HAP-1 (cell line): ENCODE measurements around the gene LAT.
"Not testable (repeated sequence)": the region's sequence is repeated elsewhere in the genome, so short reads cannot be mapped to it uniquely, and the experiment has no call there.

Experiments
- DNase-seq, 2 experiments: peaks; one replicate each; pipeline ENCODE4 v3.0.0-alpha.2; 2016 to 2020; ENCODE audit warnings: low spot score in 2 of 2
- H3K27me3 ChIP-seq: fragments of 250-450 bp; sonication (Bioruptor Pico); 2 replicates; pipeline ENCODE4 v1.5.1; 2020; ENCODE audit warnings: low read depth, mild to moderate bottlenecking, moderate library complexity
- H3K36me3 ChIP-seq: fragments of 250-450 bp; sonication (Bioruptor Pico); replicated peaks from 2 replicates; pipeline ENCODE4 v1.5.1; 2020; ENCODE audit warnings: mild to moderate bottlenecking
- H3K4me1 ChIP-seq: fragments of 250-450 bp; sonication (Bioruptor Pico); 2 replicates; pipeline ENCODE4 v1.5.1; 2020; ENCODE audit warnings: mild to moderate bottlenecking
- H3K4me3 ChIP-seq: fragments of 250-450 bp; sonication (Bioruptor Pico); 2 replicates; pipeline ENCODE4 v1.5.1; 2020; ENCODE audit warnings: mild to moderate bottlenecking, moderate library complexity
- H3K9me3 ChIP-seq: fragments of 250-450 bp; sonication (Bioruptor Pico); 2 replicates; pipeline ENCODE4 v1.5.1; 2020; ENCODE audit warnings: mild to moderate bottlenecking, moderate library complexity
- in situ Hi-C: fragments of 300-500 bp; cut with MboI; formaldehyde crosslinking; loops from 3 replicates; pipeline ENCODE4 v1.14.3; 2020; ENCODE audit warnings: low sequenced_read_pairs, inconsistent platforms, mixed read lengths

LAT gene

GRCh38 chr16:28984619-28985135 is at the start of gene LAT:
Gene LAT (plus strand): TSS chr16:28985052. CDS start chr16:28985418, 366 bp downstream.
- H3K36me3 ChIP-seq, result peaks cover 7% of the 10 kb centered on the region; the same call in 1 of the 2 replicates
- in situ Hi-C loops, result no loop called here
- no peak within 1 kb of the TSS for H3K4me3 ChIP-seq
- H3K9me3 ChIP-seq, result no peaks in the 10 kb centered on the region
- H3K27me3 ChIP-seq, result no peaks in the 10 kb centered on the region
- H3K4me1 ChIP-seq, result no peaks in the 10 kb centered on the region
- no peak for DNase-seq

GRCh38 chr16:28935346-28935745 is 49.5 kb upstream of the LAT start:
- Histone ChIP-seq H3K27me3 (no peaks in the 10 kb centered on the region), H3K36me3 (no peaks in the 10 kb centered on the region), H3K4me3 (no peak overlapping the region), H3K4me1 (peaks cover 2% of the 10 kb centered on the region; the same call in 1 of the 2 replicates), H3K9me3 (no peaks in the 10 kb centered on the region)
- in situ Hi-C loops, result no loop called here
- DNase-seq, result no peak

GRCh38 chr16:28935924-28936783 is 48.7 kb upstream of the LAT start:
- no peaks in the 10 kb centered on the region for H3K27me3 ChIP-seq
- no peaks in the 10 kb centered on the region for H3K36me3 ChIP-seq
- H3K9me3 ChIP-seq, result no peaks in the 10 kb centered on the region
- peak; percentile 63 to 90 for DNase-seq
- peak overlapping the region; percentile 21 for H3K4me3 ChIP-seq
- in situ Hi-C loops, result no loop called here
- peaks cover 2% of the 10 kb centered on the region; the same call in 1 of the 2 replicates for H3K4me1 ChIP-seq

- in situ Hi-C loops, result no loop called here
- Histone ChIP-seq H3K9me3 (no peaks in the 10 kb centered on the region), H3K36me3 (no peaks in the 10 kb centered on the region), H3K4me3 (no peak overlapping the region), H3K4me1 (peaks cover 2% of the 10 kb centered on the region; the same call in 1 of the 2 replicates), H3K27me3 (no peaks in the 10 kb centered on the region)
- DNase-seq, result no peak
These were observed 48.1 kb upstream of the LAT start for GRCh38 chr16:28936784-28937155.

GRCh38 chr16:28937222-28937876 is 47.5 kb upstream of the LAT start:
- no peak overlapping the region for H3K4me3 ChIP-seq
- peaks cover 2% of the 10 kb centered on the region; the same call in 1 of the 2 replicates for H3K4me1 ChIP-seq
- in situ Hi-C loops, result no loop called here
- DNase-seq, result no peak
- no peaks in the 10 kb centered on the region for H3K27me3 ChIP-seq
- H3K9me3 ChIP-seq, result no peaks in the 10 kb centered on the region
- no peaks in the 10 kb centered on the region for H3K36me3 ChIP-seq

GRCh38 chr16:28938721-28939120 is 46.1 kb upstream of the LAT start:
- DNase-seq, result no peak
- in situ Hi-C loops, result no loop called here
- Histone ChIP-seq H3K36me3 (no peaks in the 10 kb centered on the region), H3K9me3 (no peaks in the 10 kb centered on the region), H3K27me3 (no peaks in the 10 kb centered on the region), H3K4me1 (peaks cover 2% of the 10 kb centered on the region; the same call in 1 of the 2 replicates), H3K4me3 (no peak overlapping the region)

GRCh38 chr16:28939825-28940224 is 45.0 kb upstream of the LAT start:
- DNase-seq, H3K4me1 ChIP-seq, H3K27me3 ChIP-seq, H3K36me3 ChIP-seq, H3K9me3 ChIP-seq, H3K4me3 ChIP-seq, in situ Hi-C loops: not testable (repeated sequence)

GRCh38 chr16:28943281-28943680 is 41.6 kb upstream of the LAT start:
- Histone ChIP-seq H3K9me3 (no peaks in the 10 kb centered on the region), H3K4me1 (peaks cover 4% of the 10 kb centered on the region; the same call in 1 of the 2 replicates), H3K36me3 (no peaks in the 10 kb centered on the region), H3K27me3 (no peaks in the 10 kb centered on the region), H3K4me3 (no peak overlapping the region)
- in situ Hi-C loops, result no loop called here
- DNase-seq, result no peak

- Histone ChIP-seq H3K9me3 (no peaks in the 10 kb centered on the region), H3K36me3 (peaks cover 5% of the 10 kb centered on the region; the same call in 1 of the 2 replicates), H3K4me3 (no peak overlapping the region), H3K4me1 (peaks cover 7% of the 10 kb centered on the region), H3K27me3 (no peaks in the 10 kb centered on the region)
- in situ Hi-C loops, result loop anchor here (5.0 kb wide), 1 partner anchor 99 kb away; the partner anchor contains the start of gene TUFM
- no peak for DNase-seq
These were observed 38.2 kb upstream of the LAT start for GRCh38 chr16:28946681-28947080.

GRCh38 chr16:28950648-28951409 is 34.0 kb upstream of the LAT start, which contains the start of gene NFATC2IP:
Gene NFATC2IP (plus strand): TSS chr16:28950937. CDS start chr16:28951012, 75 bp downstream.
- peaks cover 10% of the 10 kb centered on the region for H3K4me1 ChIP-seq
- no peaks in the 10 kb centered on the region for H3K27me3 ChIP-seq
- peak within 1 kb of the TSS; percentile 85 for H3K4me3 ChIP-seq
- peak; percentile 99 for DNase-seq
- in situ Hi-C loops, result no loop called here
- peaks cover 43% of the 10 kb centered on the region for H3K36me3 ChIP-seq
- no peaks in the 10 kb centered on the region for H3K9me3 ChIP-seq

- Histone ChIP-seq H3K4me1 (peaks cover 10% of the 10 kb centered on the region), H3K4me3 (peak overlapping the region; percentile 85), H3K36me3 (peaks cover 49% of the 10 kb centered on the region), H3K9me3 (no peaks in the 10 kb centered on the region), H3K27me3 (no peaks in the 10 kb centered on the region)
- in situ Hi-C loops, result no loop called here
- peak in 1 of 2 experiments; percentile 46 for DNase-seq
These were observed 33.4 kb upstream of the LAT start for GRCh38 chr16:28951410-28951943.

- in situ Hi-C loops, result no loop called here
These were observed 26.6 kb upstream of the LAT start for GRCh38 chr16:28958216-28958615.

GRCh38 chr16:28958836-28959235 is 26.0 kb upstream of the LAT start:
- no peak overlapping the region for H3K4me3 ChIP-seq
- DNase-seq, result no peak
- in situ Hi-C loops, result no loop called here
- H3K36me3 ChIP-seq, result peaks cover 77% of the 10 kb centered on the region
- no peaks in the 10 kb centered on the region for H3K27me3 ChIP-seq
- H3K4me1 ChIP-seq, result no peaks in the 10 kb centered on the region
- H3K9me3 ChIP-seq, result no peaks in the 10 kb centered on the region

More at GRCh38 chr16:28958216-28958615, 26.6 kb upstream of the LAT start:
- no peak overlapping the region for H3K4me3 ChIP-seq
- H3K36me3 ChIP-seq, result peaks cover 77% of the 10 kb centered on the region
- no peaks in the 10 kb centered on the region for H3K9me3 ChIP-seq
- no peak for DNase-seq
- no peaks in the 10 kb centered on the region for H3K27me3 ChIP-seq
- no peaks in the 10 kb centered on the region for H3K4me1 ChIP-seq
